ENCODE data around the gene AMH. TPM values are rescaled to one million over a fixed set of nuclear protein-coding genes. Genes with fewer than 3 reads are reported as not detected.
A peak's percentile ranks its signal among the peaks of the same experiment; 100 is the strongest.
"Not testable (repeated sequence)": the region's sequence is repeated elsewhere in the genome, so short reads cannot be mapped to it uniquely, and the experiment has no call there.

The AMH gene
- total RNA-seq = 10 to 100 TPM; 10.3 to 12.1 TPM

DNA sequence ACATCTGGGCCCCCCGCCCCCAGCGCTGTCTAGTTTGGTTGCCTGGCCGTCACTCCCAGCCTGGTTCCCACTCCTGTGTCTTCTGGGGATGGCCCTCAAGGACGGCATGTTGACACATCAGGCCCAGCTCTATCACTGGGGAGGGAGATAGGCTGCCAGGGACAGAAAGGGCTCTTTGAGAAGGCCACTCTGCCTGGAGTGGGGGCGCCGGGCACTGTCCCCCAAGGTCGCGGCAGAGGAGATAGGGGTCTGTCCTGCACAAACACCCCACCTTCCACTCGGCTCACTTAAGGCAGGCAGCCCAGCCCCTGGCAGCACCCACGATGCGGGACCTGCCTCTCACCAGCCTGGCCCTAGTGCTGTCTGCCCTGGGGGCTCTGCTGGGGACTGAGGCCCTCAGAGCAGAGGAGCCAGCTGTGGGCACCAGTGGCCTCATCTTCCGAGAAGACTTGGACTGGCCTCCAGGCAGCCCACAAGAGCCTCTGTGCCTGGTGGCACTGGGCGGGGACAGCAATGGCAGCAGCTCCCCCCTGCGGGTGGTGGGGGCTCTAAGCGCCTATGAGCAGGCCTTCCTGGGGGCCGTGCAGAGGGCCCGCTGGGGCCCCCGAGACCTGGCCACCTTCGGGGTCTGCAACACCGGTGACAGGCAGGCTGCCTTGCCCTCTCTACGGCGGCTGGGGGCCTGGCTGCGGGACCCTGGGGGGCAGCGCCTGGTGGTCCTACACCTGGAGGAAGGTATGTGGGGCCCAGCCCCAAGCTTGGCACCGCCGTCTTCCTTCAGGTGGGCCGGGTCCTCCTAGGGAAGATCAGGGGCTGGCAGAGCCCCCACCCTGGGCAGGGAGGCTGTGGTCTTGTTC lies at the start of gene AMH:
TSS of gene AMH (plus strand) at position 314 of the 857 bp plus-strand sequence. CDS start at position 324, 10 bp downstream.
- ChIA-PET POLR2A (interaction anchor here (0.5 to 1.4 kb wide), 3 partner anchors 9 to 1448 kb away, joined by 3 to 10 read pairs (median 3); no protein-coding TSS in a partner anchor), CTCF (interaction anchor here (1.0 kb wide), 1 partner anchor 13 kb away, joined by 3 read pairs; no protein-coding TSS in a partner anchor)
- Mint-ChIP-seq H3K27me3 (ENCODE audit: low read depth) (peaks cover 13% of the 10 kb centered on the region), H3K4me1 (ENCODE audit: low read depth) (peaks cover 12% of the 10 kb centered on the region), H3K4me3 (no peak within 1 kb of the TSS), H3K36me3 (ENCODE audit: low read depth) (peaks cover 26% of the 10 kb centered on the region), H3K9me3 (ENCODE audit: insufficient read depth) (no peaks in the 10 kb centered on the region), H3K27ac (no peak within 1 kb of the TSS)
- ATAC-seq = no peak
- DNase-seq = no peak

DNA sequence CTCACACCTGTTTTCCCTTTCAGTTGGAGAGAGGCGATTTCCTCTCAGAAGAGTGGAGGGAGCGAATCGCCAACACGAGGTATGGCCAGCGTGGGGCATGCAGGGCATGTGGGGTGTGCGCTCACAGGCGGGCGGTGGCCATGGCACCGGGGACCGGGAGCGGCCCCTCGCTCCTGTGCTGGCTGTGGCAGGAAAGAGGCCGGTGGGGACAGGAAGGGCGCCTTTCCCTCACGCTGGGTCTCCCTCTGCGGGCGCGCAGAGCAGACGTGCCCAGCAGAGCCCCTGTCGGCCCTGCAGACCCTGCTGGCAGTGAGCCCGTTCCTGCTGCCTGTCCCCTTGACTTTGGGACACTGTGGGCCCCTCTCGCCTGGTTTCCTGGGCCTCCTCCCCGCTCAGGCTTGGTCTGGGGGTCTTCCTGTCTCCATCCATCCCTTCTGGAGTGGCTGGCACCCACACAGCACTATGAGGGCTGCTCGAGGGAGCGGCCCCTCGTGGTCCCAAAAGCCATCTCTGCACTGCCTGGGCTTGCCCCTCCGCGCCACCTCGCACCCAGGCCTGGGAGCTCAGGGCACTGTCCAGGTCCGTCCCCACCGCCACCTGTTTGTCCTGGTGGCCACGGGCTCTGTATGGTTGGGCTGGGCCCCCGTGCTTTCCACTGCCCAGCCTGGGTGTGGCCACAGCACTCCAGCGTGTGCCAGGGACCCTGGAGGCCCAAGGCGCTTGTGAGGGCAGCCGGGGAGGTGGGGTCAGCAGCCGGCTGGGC lies 49.1 kb upstream of the AMH start:
- ChIA-PET CTCF (interaction anchor here (1.2 to 1.4 kb wide), 2 partner anchors 8 to 29 kb away, joined by 3 to 4 read pairs; no protein-coding TSS in a partner anchor), POLR2A (no interaction called here)
- ATAC-seq = no peak
- no peak for DNase-seq
- Mint-ChIP-seq H3K9me3 (ENCODE audit: insufficient read depth) (no peaks in the 10 kb centered on the region), H3K36me3 (ENCODE audit: low read depth) (peaks cover 6% of the 10 kb centered on the region), H3K27me3 (ENCODE audit: low read depth) (no peaks in the 10 kb centered on the region), H3K27ac (no peak overlapping the region), H3K4me3 (no peak overlapping the region), H3K4me1 (ENCODE audit: low read depth) (no peaks in the 10 kb centered on the region)

DNA sequence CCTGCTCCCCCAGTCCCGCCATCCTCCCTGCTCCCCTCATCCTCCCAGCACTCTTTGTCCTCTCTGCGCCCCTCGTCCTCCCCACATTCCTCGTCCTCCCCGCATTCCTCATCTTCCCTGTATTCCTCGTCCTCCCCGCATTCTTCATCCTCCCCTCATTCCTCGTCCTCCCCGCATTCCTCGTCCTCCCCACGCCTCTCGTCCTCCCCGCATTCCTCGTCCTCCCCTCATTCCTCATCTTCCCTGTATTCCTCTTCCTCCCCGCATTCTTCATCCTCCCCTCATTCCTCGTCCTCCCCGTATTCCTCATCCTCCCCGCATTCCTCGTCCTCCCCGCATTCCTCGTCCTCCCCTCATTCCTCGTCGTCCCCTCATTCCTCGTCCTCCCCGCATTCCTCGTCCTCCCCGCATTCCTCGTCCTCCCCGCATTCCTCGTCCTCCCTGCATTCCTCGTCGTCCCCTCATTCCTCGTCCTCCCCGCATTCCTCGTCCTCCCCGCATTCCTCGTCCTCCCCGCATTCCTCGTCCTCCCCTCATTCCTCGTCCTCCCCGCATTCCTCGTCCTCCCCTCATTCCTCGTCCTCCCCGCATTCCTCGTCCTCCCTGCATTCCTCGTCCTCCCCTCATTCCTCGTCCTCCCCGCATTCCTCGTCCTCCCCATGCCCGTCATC lies 48.4 kb upstream of the AMH start:
- DNase-seq; CTCF ChIA-PET; H3K4me1 Mint-ChIP-seq (ENCODE audit: low read depth); H3K27me3 Mint-ChIP-seq (ENCODE audit: low read depth); ATAC-seq; H3K9me3 Mint-ChIP-seq (ENCODE audit: insufficient read depth); H3K4me3 Mint-ChIP-seq; H3K27ac Mint-ChIP-seq; POLR2A ChIA-PET: not testable (repeated sequence)
- peaks cover 10% of the 10 kb centered on the region for H3K36me3 Mint-ChIP-seq (ENCODE audit: low read depth)

- Mint-ChIP-seq H3K4me1 (ENCODE audit: low read depth) (no peaks in the 10 kb centered on the region), H3K4me3 (no peak overlapping the region), H3K27ac (no peak overlapping the region), H3K36me3 (ENCODE audit: low read depth) (peaks cover 12% of the 10 kb centered on the region), H3K27me3 (ENCODE audit: low read depth) (no peaks in the 10 kb centered on the region), H3K9me3 (ENCODE audit: insufficient read depth) (no peaks in the 10 kb centered on the region)
- ChIA-PET CTCF (no interaction called here), POLR2A (interaction anchor here (0.5 kb wide), 1 partner anchor 12 kb away, joined by 3 read pairs; no protein-coding TSS in a partner anchor)
- DNase-seq = no peak
- no peak for ATAC-seq
These were observed 47.5 kb upstream of the AMH start for GRCh38 chr19:2201473-2202148.

DNA sequence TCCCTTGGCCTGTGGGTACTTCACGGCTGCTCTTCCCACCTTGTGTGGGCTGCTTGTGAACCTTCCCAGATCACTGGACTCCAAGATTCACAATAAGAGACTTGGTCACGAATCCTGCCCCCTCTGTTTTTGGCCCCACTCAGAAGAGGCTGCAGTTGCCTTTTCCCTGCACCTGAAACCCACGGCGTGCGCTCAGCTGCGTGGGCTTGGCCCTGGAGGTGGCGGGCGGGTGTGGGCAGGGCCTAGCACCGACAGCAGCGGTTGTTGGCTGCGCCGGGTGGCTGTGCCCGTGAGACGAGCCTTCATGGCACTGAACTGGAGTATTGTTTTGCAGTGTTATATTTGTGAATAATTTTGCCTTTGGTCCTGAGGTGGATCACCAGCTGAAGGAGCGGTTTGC lies 46.8 kb upstream of the AMH start:
- Mint-ChIP-seq H3K27ac (no peak overlapping the region), H3K36me3 (ENCODE audit: low read depth) (peaks cover 15% of the 10 kb centered on the region), H3K27me3 (ENCODE audit: low read depth) (no peaks in the 10 kb centered on the region), H3K4me3 (no peak overlapping the region), H3K9me3 (ENCODE audit: insufficient read depth) (no peaks in the 10 kb centered on the region), H3K4me1 (ENCODE audit: low read depth) (no peaks in the 10 kb centered on the region)
- ChIA-PET CTCF (no interaction called here), POLR2A (no interaction called here)
- DNase-seq = no peak
- no peak for ATAC-seq

- peaks cover 31% of the 10 kb centered on the region for H3K36me3 Mint-ChIP-seq (ENCODE audit: low read depth)
These were observed 42.1 kb upstream of the AMH start for GRCh38 chr19:2207008-2207407.

GRCh38 chr19:2207991-2208860 lies 40.9 kb upstream of the AMH start:
- H3K9me3 Mint-ChIP-seq (ENCODE audit: insufficient read depth) = no peaks in the 10 kb centered on the region
- H3K4me1 Mint-ChIP-seq (ENCODE audit: low read depth) = peaks cover 4% of the 10 kb centered on the region
- peaks cover 32% of the 10 kb centered on the region for H3K36me3 Mint-ChIP-seq (ENCODE audit: low read depth)
- CTCF ChIA-PET = interaction anchor here (1.5 to 1.7 kb wide), 2 partner anchors 8 to 9 kb away, joined by 3 to 4 read pairs; no protein-coding TSS in a partner anchor
- no peak overlapping the region for H3K27ac Mint-ChIP-seq
- peak; percentile 74 for ATAC-seq
- H3K4me3 Mint-ChIP-seq = no peak overlapping the region
- no peaks in the 10 kb centered on the region for H3K27me3 Mint-ChIP-seq (ENCODE audit: low read depth)
- DNase-seq = peak; percentile 63
- POLR2A ChIA-PET = no interaction called here

More at GRCh38 chr19:2207008-2207407, 42.1 kb upstream of the AMH start:
- Mint-ChIP-seq H3K27me3 (ENCODE audit: low read depth) (no peaks in the 10 kb centered on the region), H3K4me3 (no peak overlapping the region), H3K27ac (no peak overlapping the region), H3K9me3 (ENCODE audit: insufficient read depth) (no peaks in the 10 kb centered on the region), H3K4me1 (ENCODE audit: low read depth) (peaks cover 4% of the 10 kb centered on the region)
- CTCF ChIA-PET = interaction anchor here (1.5 kb wide), 1 partner anchor 9 kb away, joined by 3 read pairs; no protein-coding TSS in a partner anchor
- POLR2A ChIA-PET = no interaction called here
- DNase-seq = no peak
- no peak for ATAC-seq

DNA sequence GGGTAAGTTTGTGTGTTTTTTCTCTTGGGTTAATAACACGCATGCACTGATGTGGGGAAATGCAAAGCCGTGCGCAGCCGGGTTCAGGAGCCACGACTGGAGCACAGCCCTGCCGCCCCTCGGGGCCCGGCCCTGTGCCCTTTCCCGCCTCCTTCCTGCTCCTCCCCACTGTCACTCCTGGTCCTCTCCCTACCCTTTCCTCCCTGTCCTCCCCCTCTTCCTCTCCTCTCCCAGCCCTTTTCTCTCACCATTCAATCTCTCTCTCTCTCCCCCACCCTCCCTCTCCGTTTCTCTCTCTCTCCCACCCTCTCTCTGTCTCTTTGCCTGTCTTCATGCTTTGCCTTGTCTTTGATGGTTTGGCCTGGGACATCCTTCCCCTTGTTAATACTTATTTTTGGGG lies 40.1 kb upstream of the AMH start:
- Mint-ChIP-seq H3K4me1 (ENCODE audit: low read depth) (peaks cover 4% of the 10 kb centered on the region), H3K27me3 (ENCODE audit: low read depth) (no peaks in the 10 kb centered on the region), H3K9me3 (ENCODE audit: insufficient read depth) (no peaks in the 10 kb centered on the region), H3K27ac (no peak overlapping the region), H3K36me3 (ENCODE audit: low read depth) (peaks cover 32% of the 10 kb centered on the region), H3K4me3 (no peak overlapping the region)
- ATAC-seq (no peak), DNase-seq (no peak)
- ChIA-PET POLR2A (no interaction called here), CTCF (interaction anchor here (1.7 kb wide), 1 partner anchor 10 kb away, joined by 4 read pairs; no protein-coding TSS in a partner anchor)

GRCh38 chr19:2209408-2209807 lies 39.7 kb upstream of the AMH start:
- no peaks in the 10 kb centered on the region for H3K27me3 Mint-ChIP-seq (ENCODE audit: low read depth)

GRCh38 chr19:2210206-2210605 lies 38.9 kb upstream of the AMH start:
- DNase-seq (no peak), ATAC-seq (no peak)
- CTCF ChIA-PET = no interaction called here
- Mint-ChIP-seq H3K4me3 (no peak overlapping the region), H3K36me3 (ENCODE audit: low read depth) (peaks cover 35% of the 10 kb centered on the region), H3K27me3 (ENCODE audit: low read depth) (no peaks in the 10 kb centered on the region), H3K27ac (no peak overlapping the region), H3K9me3 (ENCODE audit: insufficient read depth) (no peaks in the 10 kb centered on the region), H3K4me1 (ENCODE audit: low read depth) (peaks cover 9% of the 10 kb centered on the region)
- POLR2A ChIA-PET = no interaction called here

More at GRCh38 chr19:2209408-2209807, 39.7 kb upstream of the AMH start:
- ATAC-seq (no peak), DNase-seq (no peak)
- ChIA-PET POLR2A (no interaction called here), CTCF (no interaction called here)
- Mint-ChIP-seq H3K36me3 (ENCODE audit: low read depth) (peaks cover 30% of the 10 kb centered on the region), H3K4me1 (ENCODE audit: low read depth) (peaks cover 4% of the 10 kb centered on the region), H3K4me3 (no peak overlapping the region), H3K27ac (no peak overlapping the region), H3K9me3 (ENCODE audit: insufficient read depth) (no peaks in the 10 kb centered on the region)
